MCF 10A (cell line): Measurements from ENCODE around the gene PER3. TPM values are rescaled to one million over a fixed set of nuclear protein-coding genes. Genes with fewer than 3 reads are reported as not detected.
A peak's percentile ranks its signal among the peaks of the same experiment; 100 is the strongest.

Experiments used
- BruUV-seq: library from RNA; stranded (reverse); fragments of 400-500 nt; replicated peaks from 2 replicates; lab custom pipeline; 2021; lab: Mats Ljungman, UMichigan
- CTCF ChIA-PET: fragments of 300-600 bp; sonication (Branson Sonifier 250); formaldehyde crosslinking; extraction: SDS; loops from one replicate; lab custom pipeline; 2021; ENCODE audit warnings: antibody characterized with exemption, inconsistent platforms; lab: Yijun Ruan, JAX
- POLR2A ChIA-PET: fragments of 300-600, 350-650 bp; sonication (Branson Sonifier 250); formaldehyde crosslinking; extraction: SDS; loops from one replicate; lab custom pipeline; 2020; ENCODE audit warnings: antibody characterized with exemption, inconsistent platforms; lab: Yijun Ruan, JAX
- DNase-seq: peaks from one replicate; pipeline ENCODE4 v3.0.0-alpha.2; 2018; ENCODE audit not compliant: unreplicated experiment
- H3K27ac Mint-ChIP-seq: one replicate; pipeline ENCODE4 v1.8.0; 2022; ENCODE audit warnings: mild to moderate bottlenecking, low read depth, mixed read lengths; ENCODE audit not compliant: unreplicated experiment
- H3K27me3 Mint-ChIP-seq: one replicate; pipeline ENCODE4 v1.8.0; 2022; ENCODE audit warnings: mixed read lengths; ENCODE audit not compliant: insufficient read depth, unreplicated experiment
- H3K36me3 Mint-ChIP-seq: one replicate; pipeline ENCODE4 v1.8.0; 2022; ENCODE audit warnings: mild to moderate bottlenecking, moderate library complexity, mixed read lengths; ENCODE audit not compliant: insufficient read depth, unreplicated experiment
- H3K4me1 Mint-ChIP-seq: one replicate; pipeline ENCODE4 v1.8.0; 2022; ENCODE audit warnings: mixed read lengths; ENCODE audit not compliant: insufficient read depth, unreplicated experiment
- H3K4me3 Mint-ChIP-seq: one replicate; pipeline ENCODE4 v1.8.0; 2022; ENCODE audit warnings: mild to moderate bottlenecking, moderate library complexity, mixed read lengths; ENCODE audit not compliant: unreplicated experiment
- H3K9me3 Mint-ChIP-seq: one replicate; pipeline ENCODE4 v1.8.0; 2022; ENCODE audit warnings: mixed read lengths; ENCODE audit not compliant: unreplicated experiment
- CTCF ChIP-seq: fragments of 200-600 bp; IDR thresholded peaks from one replicate; pipeline ENCODE4 v1.8.0; 2022; ENCODE audit warnings: antibody characterized with exemption, mild to moderate bottlenecking; ENCODE audit not compliant: unreplicated experiment
- intact Hi-C: fragments of 100-400 bp; cut with micrococcal nuclease; formaldehyde crosslinking; loops from 2 replicates; pipeline ENCODE4 v1.14.1; 2022
- total RNA-seq: library from RNA; stranded (reverse); gene quantifications from 2 replicates; pipeline ENCODE4 v1.2.3, GENCODE V29; 2022

The PER3 gene
- total RNA-seq, 1 experiment from 2014 or later, result 0.84 TPM

GRCh38 chr1:7769673-7770412 is 14.2 kb upstream of the PER3 start:
- Mint-ChIP-seq H3K36me3 (peaks cover 13% of the 10 kb centered on the region), H3K27me3 (peaks cover 53% of the 10 kb centered on the region), H3K4me1 (peaks cover 10% of the 10 kb centered on the region), H3K9me3 (no peaks in the 10 kb centered on the region), H3K4me3 (no peak overlapping the region), H3K27ac (no peak overlapping the region)
- POLR2A ChIA-PET, result interaction anchor here (1.2 kb wide), 1 partner anchor 10 kb away, joined by 3 read pairs; no protein-coding TSS in a partner anchor
- no peak for DNase-seq
- intact Hi-C loops, result no loop called here
- CTCF ChIA-PET, result interaction anchor here (0.6 to 3.1 kb wide), 5 partner anchors 10 to 974 kb away, joined by 3 to 24 read pairs (median 5); no protein-coding TSS in a partner anchor
- BruUV-seq, result no TSS peak
- no peak for TF ChIP-seq CTCF

- peaks cover 10% of the 10 kb centered on the region for H3K4me1 Mint-ChIP-seq
- DNase-seq, result no peak
- TF ChIP-seq CTCF, result no peak
- no TSS peak for BruUV-seq
- peak overlapping the region; percentile 80 for H3K27ac Mint-ChIP-seq
- intact Hi-C loops, result no loop called here
- peaks cover 17% of the 10 kb centered on the region for H3K36me3 Mint-ChIP-seq
- H3K27me3 Mint-ChIP-seq, result peaks cover 45% of the 10 kb centered on the region
- ChIA-PET CTCF (interaction anchor here (3.1 kb wide), 1 partner anchor 102 kb away, joined by 24 read pairs; no protein-coding TSS in a partner anchor), POLR2A (interaction anchor here (0.7 to 1.9 kb wide), 5 partner anchors 10 to 17 kb away, joined by 3 to 12 read pairs (median 3); partner anchors contain the start of gene PER3)
- peak overlapping the region; percentile 84 for H3K4me3 Mint-ChIP-seq
- no peaks in the 10 kb centered on the region for H3K9me3 Mint-ChIP-seq
These were observed 13.5 kb upstream of the PER3 start for GRCh38 chr1:7770669-7770996.

GRCh38 chr1:7770997-7771822 is 12.9 kb upstream of the PER3 start, which contains the start of gene VAMP3:
TSS of gene VAMP3 (plus strand) at chr1:7771296. CDS start at chr1:7771384, 88 bp downstream.
- Mint-ChIP-seq H3K27ac (peak within 1 kb of the TSS; percentile 80), H3K4me1 (peaks cover 10% of the 10 kb centered on the region), H3K27me3 (peaks cover 40% of the 10 kb centered on the region), H3K4me3 (peak within 1 kb of the TSS; percentile 84), H3K36me3 (peaks cover 23% of the 10 kb centered on the region), H3K9me3 (no peaks in the 10 kb centered on the region)
- no peak for TF ChIP-seq CTCF
- peak; percentile 76 for DNase-seq
- intact Hi-C loops, result no loop called here
- CTCF ChIA-PET, result interaction anchor here (0.5 to 1.3 kb wide), 3 partner anchors 19 to 104 kb away, joined by 3 to 5 read pairs (median 4); no protein-coding TSS in a partner anchor
- BruUV-seq, result no TSS peak
- POLR2A ChIA-PET, result interaction anchor here (0.5 to 1.9 kb wide), 8 partner anchors 9 to 76 kb away, joined by 3 to 12 read pairs (median 3); partner anchors contain the start of gene PER3
